Pancreas (tissue), 10 donors: ENCODE measurements around the gene ENDOU. TPM values are rescaled to one million over a fixed set of nuclear protein-coding genes. Genes with fewer than 3 reads are reported as not detected.
"Not testable (repeated sequence)": the region's sequence is repeated elsewhere in the genome, so short reads cannot be mapped to it uniquely, and the experiment has no call there.

Source experiments
- ATAC-seq, 4 donors: fragments of 200-7000 bp; cut with Tn5 transposase; one replicate each; pipeline versions ENCODE4 v1.8.0 to v1.9.1; 2020; ENCODE audit warnings: mild to moderate bottlenecking in 4 of 4, moderate library complexity in 4 of 4
- DNase-seq, 6 donors: peaks; one replicate each; pipeline ENCODE4 v3.0.0-alpha.2; 2020
- FAIRE-seq: peaks from 2 replicates; lab custom pipeline; 2012; peaks lifted over from hg19 to GRCh38; lab: Jason Lieb, UNC
- H3K27ac ChIP-seq, 4 donors: fragments of 200-600 bp; sonication (generic); 1 replicate in 3 of 4; 2 replicates in 1 of 4; pipeline versions ENCODE4 v1.5.0 to v1.8.0; 2020
- H3K27me3 ChIP-seq, 4 donors: fragments of 200-600 bp; one replicate each; pipeline ENCODE4 v1.8.0; 2021
- H3K36me3 ChIP-seq, 3 donors: fragments of 200-600 bp; sonication (generic) in 1 of 3; one replicate each; pipeline versions ENCODE4 v1.5.0 to v1.8.0; 2020 to 2021
- H3K4me1 ChIP-seq, 3 donors: fragments of 200-600 bp; one replicate each; pipeline ENCODE4 v1.8.0; 2021
- H3K4me3 ChIP-seq, 4 donors: fragments of 200-600 bp; sonication (generic) in 2 of 4; one replicate each; pipeline versions ENCODE4 v1.5.0 to v1.8.0; 2020 to 2021
- H3K9me3 ChIP-seq, 4 donors: fragments of 200-600 bp; one replicate each; pipeline ENCODE4 v1.8.0; 2021
- CTCF ChIP-seq, 4 donors: fragments of 200-600 bp; sonication (generic) in 3 of 4; IDR thresholded peaks; one replicate each; pipeline versions ENCODE4 v1.5.0 to v1.8.0; 2021; ENCODE audit warnings: antibody characterized with exemption in 4 of 4
- WGBS, 2 donors: extraction: QIAGEN DNeasy Blood & Tissue Kit; methylation state at CpG; one replicate each; pipeline ENCODE4 v1.1.7; 2013; 5-methylcytosine and 5-hydroxymethylcytosine counted together
- intact Hi-C, 3 donors: fragments of 100-400 bp; cut with DNase I; formaldehyde crosslinking; loops; one replicate each; pipeline versions ENCODE4 v1.11.1 to v1.14.2; 2022
- polyA plus RNA-seq, 2 donors: library from polyadenylated mRNA; stranded (reverse); fragments of 200-250 nt; gene quantifications; one replicate each; pipeline ENCODE4 v1.2.3, GENCODE V29; 2013
- total RNA-seq, 6 donors: library from RNA; stranded (reverse); fragmentation: NEBNext Ultra II Directional in 4 of 6; extraction: Animal tissue kit (Norgen Biotek cat#: 25700) in 4 of 6; gene quantifications; one replicate each; pipeline versions ENCODE4 v1.2.1 to v1.2.4, GENCODE V29; 2021 to 2023
- donor health status: healthy with polysubstance abuse.
- donor health status: DM: no; HTN: no; CAD: no; lungs with moderate emphysema.
- donor health status: DM: no; HTN: no; CAD: no.
- donor health status: control.
- donor health status: control.
- donor health status: Bipolar disorder and iron deficiency.
- donor health status: DM: yes; HTN: yes; CAD: no.
- donor health status: DM: no; HTN: no; CAD: no.
- donor health status: DM: no; HTN: no; CAD: no.
- donor health status: DM: yes; HTN: yes; CAD: no.

Gene ENDOU
- total and polyA plus RNA-seq, 8 donors = 0.11 to 0.23 (median 0.20) TPM; not detected in 5

GRCh38 chr12:47689215-47689614 is 36.1 kb downstream of the ENDOU start:
- no peak overlapping the region for H3K27ac ChIP-seq
- H3K4me1 ChIP-seq = no peaks in the 10 kb centered on the region
- DNase-seq (no peak), FAIRE-seq (no peak), ATAC-seq (no peak)
- intact Hi-C loops = loop anchor here in 1 of 3 donors (10.0 kb wide), 1 partner anchor 654 kb away; no protein-coding TSS in a partner anchor
- H3K4me3 ChIP-seq = no peak overlapping the region
- no peak for TF ChIP-seq CTCF (IDR thresholded peaks at IDR 0.05)
- H3K36me3 ChIP-seq = peaks cover 0 to 6% (median 0%) of the 10 kb centered on the region in 3 donors
- WGBS, 2 donors = 92 to 100% methylated on average over 2 of the region's 2 CpGs
- no peaks in the 10 kb centered on the region for H3K27me3 ChIP-seq
- no peaks in the 10 kb centered on the region for H3K9me3 ChIP-seq

- 63 to 94% methylated on average over 3 of the region's 3 CpGs for WGBS, 2 donors
- Histone ChIP-seq H3K36me3 (peaks cover 0 to 6% (median 0%) of the 10 kb centered on the region in 3 donors), H3K4me3 (no peak overlapping the region), H3K9me3 (no peaks in the 10 kb centered on the region), H3K27ac (no peak overlapping the region), H3K27me3 (no peaks in the 10 kb centered on the region), H3K4me1 (no peaks in the 10 kb centered on the region)
- TF ChIP-seq CTCF (IDR thresholded peaks at IDR 0.05) = no peak
- ATAC-seq (no peak), FAIRE-seq (no peak), DNase-seq (no peak)
- intact Hi-C loops = loop anchor here in 1 of 3 donors (10.0 kb wide), 1 partner anchor 653 kb away; no protein-coding TSS in a partner anchor
Measured at GRCh38 chr12:47687636-47688035, 37.7 kb downstream of the ENDOU start.

- Histone ChIP-seq H3K27ac (no peak overlapping the region), H3K4me1 (no peaks in the 10 kb centered on the region), H3K27me3 (no peaks in the 10 kb centered on the region), H3K4me3 (no peak overlapping the region), H3K9me3 (no peaks in the 10 kb centered on the region), H3K36me3 (peaks cover 0 to 6% (median 0%) of the 10 kb centered on the region in 3 donors)
- intact Hi-C loops = loop anchor here in 1 of 3 donors (10.0 kb wide), 1 partner anchor 652 kb away; no protein-coding TSS in a partner anchor
- TF ChIP-seq CTCF (IDR thresholded peaks at IDR 0.05) = peak in 1 of 4 donors; percentile 20
- ATAC-seq = peak in 3 of 4 donors; percentile 67 to 77 (median 74)
- WGBS, 2 donors = 73 to 82% methylated on average over 4 of the region's 4 CpGs
- no peak for DNase-seq
- FAIRE-seq = peak; percentile 96
Measured at GRCh38 chr12:47686645-47687240, 38.5 kb downstream of the ENDOU start.

- no peaks in the 10 kb centered on the region for H3K27me3 ChIP-seq
- no peaks in the 10 kb centered on the region for H3K4me1 ChIP-seq
- H3K27ac ChIP-seq = no peak overlapping the region
- DNase-seq (no peak), ATAC-seq (no peak), FAIRE-seq (no peak)
- H3K4me3 ChIP-seq = no peak overlapping the region
- H3K9me3 ChIP-seq = no peaks in the 10 kb centered on the region
- WGBS, 2 donors = 96 to 97% methylated on average over 2 of the region's 2 CpGs
- no peak for TF ChIP-seq CTCF (IDR thresholded peaks at IDR 0.05)
- intact Hi-C loops = loop anchor here in 1 of 3 donors (10.0 kb wide), 1 partner anchor 645 kb away; no protein-coding TSS in a partner anchor
- H3K36me3 ChIP-seq = no peaks in the 10 kb centered on the region
Measured at GRCh38 chr12:47679785-47680184, 45.5 kb downstream of the ENDOU start.

- FAIRE-seq (no peak), DNase-seq (no peak), ATAC-seq (no peak)
- WGBS, 2 donors = 93 to 95% methylated on average over 2 of the region's 2 CpGs
- H3K9me3 ChIP-seq = no peaks in the 10 kb centered on the region
- H3K4me3 ChIP-seq = no peak overlapping the region
- H3K36me3 ChIP-seq = no peaks in the 10 kb centered on the region
- no peak overlapping the region for H3K27ac ChIP-seq
- no peaks in the 10 kb centered on the region for H3K27me3 ChIP-seq
- intact Hi-C loops = no loop called here
- TF ChIP-seq CTCF (IDR thresholded peaks at IDR 0.05) = no peak
- H3K4me1 ChIP-seq = no peaks in the 10 kb centered on the region
Measured at GRCh38 chr12:47672068-47672467, 53.2 kb downstream of the ENDOU start.

GRCh38 chr12:47667935-47668334 is 57.4 kb downstream of the ENDOU start:
- 92% methylated on average over 6 of the region's 6 CpGs for WGBS, 2 donors
- intact Hi-C loops, H3K4me3 ChIP-seq, ATAC-seq, H3K27me3 ChIP-seq, H3K27ac ChIP-seq, DNase-seq, H3K9me3 ChIP-seq, FAIRE-seq, H3K4me1 ChIP-seq: not testable (repeated sequence)
- peaks cover 0 to 10% (median 0%) of the 10 kb centered on the region in 3 donors for H3K36me3 ChIP-seq
